H1 (cell line): ENCODE measurements around the gene PRG2. TPM values are rescaled to one million over a fixed set of nuclear protein-coding genes. Genes with fewer than 3 reads are reported as not detected.
A peak's percentile ranks its signal among the peaks of the same experiment; 100 is the strongest.

Experiments used
- CTCF ChIA-PET: fragments of 300-600 bp; sonication (Branson Sonifier 250); formaldehyde crosslinking; loops from one replicate; lab custom pipeline; 2021; ENCODE audit not compliant: partially characterized antibody; lab: Charles Lee
- POLR2A ChIA-PET: fragments of 300-600 bp; sonication (Branson Sonifier 250); formaldehyde crosslinking; loops from one replicate; lab custom pipeline; 2021; ENCODE audit warnings: inconsistent platforms; ENCODE audit not compliant: partially characterized antibody; lab: Charles Lee
- DNase-seq, 2 experiments: peaks; one replicate each; pipeline versions ENCODE4 v3.0.0 to v3.0.0-alpha.2; 2010 to 2022; ENCODE audit warnings: low spot score in 2 of 2, low read depth in 1 of 2, mixed read lengths in 1 of 2
- FAIRE-seq: peaks from 2 replicates; lab custom pipeline; 2011; peaks lifted over from hg19 to GRCh38; lab: Jason Lieb, UNC
- H2AFZ ChIP-seq: 2 replicates; pipeline ENCODE4 v1.8.1; 2012; ENCODE audit warnings: low read length, inconsistent platforms
- H2AK5ac ChIP-seq: 2 replicates; pipeline ENCODE4 v1.6.1; 2013; ENCODE audit warnings: low read depth, low read length
- H2BK120ac ChIP-seq: replicated peaks from 2 replicates; pipeline ENCODE3; 2013; ENCODE audit warnings: low read depth, low read length, inconsistent platforms
- H2BK12ac ChIP-seq: 2 replicates; pipeline ENCODE4 v1.6.1; 2013; ENCODE audit warnings: low read depth, low read length
- H2BK15ac ChIP-seq: 2 replicates; pipeline ENCODE4 v1.6.1; 2013; ENCODE audit warnings: low read length
- H2BK20ac ChIP-seq: 2 replicates; pipeline ENCODE4 v1.6.1; 2013; ENCODE audit warnings: low read length
- H2BK5ac ChIP-seq: 2 replicates; pipeline ENCODE4 v1.6.1; 2013; ENCODE audit warnings: low read depth, low read length
- H3K14ac ChIP-seq: 2 replicates; pipeline ENCODE4 v1.6.1; 2013; ENCODE audit warnings: inconsistent platforms; ENCODE audit not compliant: insufficient read length
- H3K18ac ChIP-seq: 2 replicates; pipeline ENCODE4 v1.6.1; 2013; ENCODE audit warnings: low read length; ENCODE audit errors: extremely low read depth
- H3K23ac ChIP-seq: 2 replicates; pipeline ENCODE4 v1.6.1; 2013; ENCODE audit warnings: inconsistent platforms; ENCODE audit not compliant: insufficient read length
- H3K23me2 ChIP-seq: 2 replicates; pipeline ENCODE4 v1.6.1; 2013; ENCODE audit warnings: low read depth, low read length
- H3K27ac ChIP-seq: 2 replicates; pipeline ENCODE4 v1.6.1; 2011; ENCODE audit warnings: low read depth, low read length, inconsistent platforms
- H3K27me3 ChIP-seq, 4 experiments: replicated peaks in 1 of 4; 1 replicate in 1 of 4; 2 replicates in 3 of 4; pipeline versions ENCODE4 v1.6.1 to v1.8.1; 2011 to 2013; ENCODE audit warnings: low read length in 3 of 4, mild to moderate bottlenecking in 3 of 4, inconsistent platforms in 2 of 4, mixed read lengths in 2 of 4, moderate library complexity in 1 of 4; ENCODE audit not compliant: control insufficient read depth in 3 of 4, insufficient read depth in 3 of 4; ENCODE audit errors: extremely low read depth in 1 of 4
- H3K36me3 ChIP-seq, 4 experiments: 2 replicates each; pipeline versions ENCODE4 v1.6.1 to v1.8.1; 2011 to 2013; ENCODE audit warnings: mild to moderate bottlenecking in 4 of 4, low read length in 3 of 4, moderate library complexity in 2 of 4, control low read depth in 1 of 4, inconsistent platforms in 1 of 4; ENCODE audit not compliant: insufficient read depth in 4 of 4, control insufficient read depth in 2 of 4
- H3K4ac ChIP-seq: replicated peaks from 2 replicates; pipeline ENCODE3; 2013; ENCODE audit warnings: low read length, low read depth, mixed read lengths, inconsistent platforms; ENCODE audit not compliant: insufficient read length
- H3K4me1 ChIP-seq, 4 experiments: replicated peaks in 1 of 4; 1 replicate in 1 of 4; 2 replicates in 3 of 4; pipeline versions ENCODE4 v1.6.1 to v1.8.1; 2011 to 2013; ENCODE audit warnings: low read length in 3 of 4, inconsistent platforms in 2 of 4, mixed read lengths in 1 of 4; ENCODE audit not compliant: insufficient read depth in 4 of 4, control insufficient read depth in 3 of 4
- H3K4me2 ChIP-seq, 2 experiments: 2 replicates each; pipeline versions ENCODE4 v1.6.1 to v1.8.1; 2011 to 2013; ENCODE audit warnings: low read depth in 2 of 2, low read length in 2 of 2, control low read depth in 1 of 2, inconsistent platforms in 1 of 2, mild to moderate bottlenecking in 1 of 2; ENCODE audit not compliant: insufficient read depth in 1 of 2
- H3K4me3 ChIP-seq, 4 experiments: fragments of 200-600, 300-600 bp in 1 of 4; sonication (generic), shearing (Covaris generic), sonication (Bioruptor Twin) in 1 of 4; 2 replicates each; pipeline versions ENCODE4 v1.5.1 to v1.8.1; 2011 to 2016; ENCODE audit warnings: low read length in 4 of 4, low read depth in 3 of 4, control low read depth in 2 of 4, inconsistent platforms in 2 of 4, mild to moderate bottlenecking in 2 of 4, mixed read lengths in 1 of 4, moderate library complexity in 1 of 4; ENCODE audit not compliant: insufficient read depth in 2 of 4; ENCODE audit errors: extremely low read depth in 1 of 4
- H3K56ac ChIP-seq: replicated peaks from 2 replicates; pipeline ENCODE3; 2013; ENCODE audit warnings: low read depth, mild to moderate bottlenecking, mixed read lengths, low read length, inconsistent platforms; ENCODE audit not compliant: insufficient read length
- H3K79me1 ChIP-seq: 2 replicates; pipeline ENCODE4 v1.6.1; 2013; ENCODE audit warnings: low read depth, low read length, control low read depth
- H3K79me2 ChIP-seq, 2 experiments: 2 replicates each; pipeline versions ENCODE4 v1.6.1 to v1.8.1; 2012 to 2013; ENCODE audit warnings: low read length in 2 of 2, mild to moderate bottlenecking in 2 of 2, inconsistent platforms in 1 of 2; ENCODE audit not compliant: insufficient read depth in 2 of 2, control insufficient read depth in 1 of 2
- H3K9ac ChIP-seq, 4 experiments: replicated peaks in 1 of 4; 1 replicate in 1 of 4; 2 replicates in 3 of 4; pipeline versions ENCODE4 v1.6.1 to v1.8.1; 2011 to 2013; ENCODE audit warnings: low read depth in 3 of 4, low read length in 3 of 4, control low read depth in 2 of 4, mild to moderate bottlenecking in 2 of 4, moderate library complexity in 2 of 4, inconsistent platforms in 1 of 4; ENCODE audit errors: extremely low read depth in 1 of 4
- H3K9me3 ChIP-seq, 2 experiments: 2 replicates each; pipeline versions ENCODE4 v1.6.1 to v1.8.1; 2012 to 2013; ENCODE audit warnings: mild to moderate bottlenecking in 2 of 2, moderate library complexity in 2 of 2, control low read depth in 1 of 2, inconsistent platforms in 1 of 2, low read depth in 1 of 2, low read length in 1 of 2, mixed read lengths in 1 of 2; ENCODE audit not compliant: insufficient read depth in 2 of 2
- H4K20me1 ChIP-seq, 2 experiments: replicated peaks in 1 of 2; 2 replicates each; pipeline versions ENCODE3 to v1.8.1; 2011 to 2013; ENCODE audit warnings: inconsistent platforms in 2 of 2, low read length in 2 of 2, mild to moderate bottlenecking in 1 of 2; ENCODE audit not compliant: insufficient read depth in 2 of 2, control insufficient read depth in 1 of 2
- H4K5ac ChIP-seq: 2 replicates; pipeline ENCODE4 v1.6.1; 2013; ENCODE audit warnings: low read length, low read depth, mixed read lengths, inconsistent platforms; ENCODE audit not compliant: insufficient read length
- H4K8ac ChIP-seq: 2 replicates; pipeline ENCODE4 v1.8.0; 2013; ENCODE audit warnings: mild to moderate bottlenecking, moderate library complexity, low read length, inconsistent platforms; ENCODE audit not compliant: insufficient read depth; ENCODE audit errors: extremely low read depth
- H4K91ac ChIP-seq: replicated peaks from 2 replicates; pipeline ENCODE3; 2013; ENCODE audit warnings: low read length, mixed read lengths, inconsistent platforms; ENCODE audit not compliant: insufficient read length
- ASH2L ChIP-seq: fragments of 200-600, 300-600 bp; sonication (generic); IDR thresholded peaks from one replicate; pipeline ENCODE4 v1.7.1; 2017; ENCODE audit warnings: low read length
- ATF2 ChIP-seq: IDR thresholded peaks from 2 replicates; pipeline ENCODE4 v1.6.1; 2012; ENCODE audit warnings: low read length, inconsistent platforms
- BCL11A ChIP-seq, 2 experiments: IDR thresholded peaks; one replicate each; pipeline ENCODE4 v1.6.1; 2011; ENCODE audit warnings: low read depth in 2 of 2, low read length in 2 of 2, mild to moderate bottlenecking in 2 of 2
- BRCA1 ChIP-seq: IDR thresholded peaks from 2 replicates; pipeline ENCODE4 v1.6.1; 2012; ENCODE audit warnings: low read depth, low read length, improper control_type of control experiment
- EP300 ChIP-seq, 2 experiments: IDR thresholded peaks; 1 replicate in 1 of 2; 2 replicates in 1 of 2; pipeline ENCODE4 v1.6.1; 2011 to 2012; ENCODE audit warnings: low read depth in 2 of 2, low read length in 2 of 2, mild to moderate bottlenecking in 2 of 2, borderline replicate concordance in 1 of 2, inconsistent platforms in 1 of 2, moderate library complexity in 1 of 2
- HDAC6 ChIP-seq: IDR thresholded peaks from one replicate; pipeline ENCODE4 v1.7.1; 2012; ENCODE audit warnings: low read depth, mild to moderate bottlenecking, inconsistent platforms, low read length, moderate library complexity
- NANOG ChIP-seq: IDR thresholded peaks from 2 replicates; pipeline ENCODE4 v1.6.1; 2011; ENCODE audit warnings: low read length, low read depth, mild to moderate bottlenecking, inconsistent platforms; ENCODE audit not compliant: insufficient read depth, poor library complexity, severe bottlenecking
- SIX5 ChIP-seq: IDR thresholded peaks from 2 replicates; pipeline ENCODE4 v1.6.1; 2011; ENCODE audit warnings: mild to moderate bottlenecking, low read depth, low read length
- SP2 ChIP-seq: IDR thresholded peaks from 2 replicates; pipeline ENCODE4 v1.6.1; 2012; ENCODE audit warnings: mild to moderate bottlenecking, low read length, inconsistent platforms
- WGBS, 2 experiments: shearing (Covaris generic) in 1 of 2; methylation state at CpG; one replicate each; pipeline versions ENCODE4 v1.1.6 to v1.1.7; 2013 to 2015; ENCODE audit warnings: low lambda C conversion rate in 2 of 2, mixed read lengths in 2 of 2, inconsistent platforms in 1 of 2, low coverage in 1 of 2, missing lambda C conversion rate in 1 of 2; ENCODE audit not compliant: insufficient replicate concordance in 2 of 2, insufficient coverage in 1 of 2, insufficient read length in 1 of 2; ENCODE audit errors: extremely low coverage in 1 of 2, missing lambda C conversion rate in 1 of 2; 5-methylcytosine and 5-hydroxymethylcytosine counted together
- polyA plus RNA-seq, 7 experiments: library from polyadenylated mRNA; depleted of rRNA in 3 of 7; stranded (reverse) in 5 of 7; unstranded in 2 of 7; fragments of >200 nt in 5 of 7; fragments of 200-250 nt in 2 of 7; gene quantifications; 1 replicate in 5 of 7; 2 replicates in 1 of 7; 4 replicates in 1 of 7; pipeline versions ENCODE4 v1.2.1 to v1.2.3, GENCODE V29; 2011 to 2013; ENCODE audit warnings: missing spikeins in 2 of 7, mixed read lengths in 2 of 7
- total RNA-seq: library from RNA; stranded (reverse); fragmentation: NEBNext Ultra II Directional; extraction: Animal tissue kit (Norgen Biotek cat#: 25700); gene quantifications from 2 replicates; pipeline ENCODE4 v1.2.1, GENCODE V29; 2021

The PRG2 gene
- total and polyA plus RNA-seq, 2 of the 8 experiments (the other 6 are each of a cell fraction or from before 2014, with no cell fraction given) = 0.32 TPM; not detected in 1

- H3K23ac ChIP-seq = no peak overlapping the region
- H3K56ac ChIP-seq = no peak overlapping the region
- H3K27ac ChIP-seq = no peak overlapping the region
- peaks cover 0 to 11% (median 3%) of the 10 kb centered on the region in 4 experiments; a peak in 5 of 7 replicates for H3K27me3 ChIP-seq
- no peak overlapping the region for H2BK12ac ChIP-seq
- H3K79me1 ChIP-seq = peaks cover 4% of the 10 kb centered on the region; the same call in 1 of the 2 replicates
- H4K5ac ChIP-seq = no peak overlapping the region
- H4K8ac ChIP-seq = no peak overlapping the region
- H3K23me2 ChIP-seq = no peaks in the 10 kb centered on the region; the same call in 1 of the 2 replicates
- TF ChIP-seq ATF2 (no peak), ASH2L (no peak), SIX5 (no peak), EP300 (IDR thresholded peaks at IDR 0.05; ENCODE audit: borderline replicate concordance in 1 of 2, low read depth in 2 of 2, low read length in 2 of 2) (no peak), BRCA1 (no peak), NANOG (no peak), SP2 (no peak), BCL11A (IDR thresholded peaks at IDR 0.05; ENCODE audit: low read depth in 2 of 2, low read length in 2 of 2) (no peak), HDAC6 (no peak)
- ChIA-PET POLR2A (interaction anchor here (1.1 kb wide), 1 partner anchor 59 kb away, joined by 4 read pairs; no protein-coding TSS in a partner anchor), CTCF (interaction anchor here (1.1 to 10.1 kb wide), 5 partner anchors 8 to 31 kb away, joined by 3 to 68 read pairs (median 7); no protein-coding TSS in a partner anchor)
- H3K14ac ChIP-seq = no peak overlapping the region
- peaks cover 0 to 21% (median 2%) of the 10 kb centered on the region in 4 experiments; a peak in 2 of 8 replicates for H3K36me3 ChIP-seq
- no peak overlapping the region for H2BK20ac ChIP-seq
- no peaks in the 10 kb centered on the region for H3K9me3 ChIP-seq
- H3K79me2 ChIP-seq = no peaks in the 10 kb centered on the region
- FAIRE-seq (no peak), DNase-seq (no peak)
- no peak overlapping the region for H3K9ac ChIP-seq
- H2BK15ac ChIP-seq = 0 out of 2 replicates have a peak overlapping the region, but pooled peaks have one; percentile 34
- H3K4ac ChIP-seq = no peak overlapping the region
- no peaks in the 10 kb centered on the region for H4K20me1 ChIP-seq
- H4K91ac ChIP-seq = no peak overlapping the region
- H3K4me3 ChIP-seq = no peak overlapping the region
- H2AK5ac ChIP-seq = no peak overlapping the region
- H3K18ac ChIP-seq = no peak overlapping the region
- no peak overlapping the region for H2BK120ac ChIP-seq
- H2BK5ac ChIP-seq = no peak overlapping the region
- 82% methylated on average over 15 of the region's 15 CpGs; no CpG with 5 or more reads in 1 of the 2 experiments for WGBS, 2 experiments
- no peak overlapping the region; a peak in 2 of 4 replicates for H3K4me2 ChIP-seq
- no peak overlapping the region for H2AFZ ChIP-seq
- peaks cover 0 to 19% (median 13%) of the 10 kb centered on the region in 4 experiments; a peak in 6 of 7 replicates for H3K4me1 ChIP-seq
These were observed 34.5 kb upstream of the PRG2 start for GRCh38 chr11:57424792-57425564.
